ENCODE measurements around the gene DDX1. TPM values are rescaled to one million over a fixed set of nuclear protein-coding genes. Genes with fewer than 3 reads are reported as not detected.

The DDX1 gene
- total RNA-seq, 1 experiment from 2014 or later: 115 TPM

GRCh38 chr2:15648593-15649525 is 57.2 kb downstream of the DDX1 start:
- no peaks in the 10 kb centered on the region for H3K27me3 Mint-ChIP-seq (ENCODE audit: low read depth)
- H3K36me3 Mint-ChIP-seq: no peaks in the 10 kb centered on the region
- no peak overlapping the region for H3K27ac Mint-ChIP-seq
- POLR2A ChIA-PET: no interaction called here
- CTCF ChIA-PET: interaction anchor here (1.9 kb wide), 1 partner anchor 99 kb away, joined by 12 read pairs; no protein-coding TSS in a partner anchor
- no peaks in the 10 kb centered on the region for H3K9me3 Mint-ChIP-seq
- ATAC-seq (no peak), DNase-seq (ENCODE audit: low spot score) (no peak)
- peaks cover 10% of the 10 kb centered on the region for H3K4me1 Mint-ChIP-seq
- TF ChIP-seq NR1H2 (CRISPR knock-in tag; IDR thresholded peaks at IDR 0.05): no peak
- TF ChIP-seq ZNF263 (CRISPR knock-in tag; IDR thresholded peaks at IDR 0.05; ENCODE audit: low read depth): no peak
- TF ChIP-seq E2F1 (CRISPR knock-in tag; IDR thresholded peaks at IDR 0.05): no peak
- no peak for TF ChIP-seq FOXP4 (CRISPR knock-in tag; IDR thresholded peaks at IDR 0.05)
- TF ChIP-seq CREB1 (CRISPR knock-in tag; IDR thresholded peaks at IDR 0.05): no peak
- TF ChIP-seq MLX (CRISPR knock-in tag; IDR thresholded peaks at IDR 0.05): no peak
- TF ChIP-seq ZNF219 (CRISPR knock-in tag; IDR thresholded peaks at IDR 0.05; ENCODE audit: borderline replicate concordance): no peak
- TF ChIP-seq SOX15 (CRISPR knock-in tag; IDR thresholded peaks at IDR 0.05): no peak
- TF ChIP-seq ZNF232 (CRISPR knock-in tag; IDR thresholded peaks at IDR 0.05): no peak
- TF ChIP-seq NFE2L1 (CRISPR knock-in tag; IDR thresholded peaks at IDR 0.05): no peak
- no peak for TF ChIP-seq ZNF138 (CRISPR knock-in tag; conservative IDR thresholded peaks at IDR 0.05)
- TF ChIP-seq ZBTB21 (CRISPR knock-in tag; IDR thresholded peaks at IDR 0.05; ENCODE audit: borderline replicate concordance): no peak
- no peak overlapping the region for H3K4me3 Mint-ChIP-seq

- H3K27ac Mint-ChIP-seq: no peak overlapping the region
- no peaks in the 10 kb centered on the region for H3K27me3 Mint-ChIP-seq (ENCODE audit: low read depth)
- peaks cover 10% of the 10 kb centered on the region for H3K4me1 Mint-ChIP-seq
- no peak for ATAC-seq
- ChIA-PET CTCF (no interaction called here), POLR2A (no interaction called here)
- no peaks in the 10 kb centered on the region for H3K9me3 Mint-ChIP-seq
- DNase-seq (ENCODE audit: low spot score): no peak
- no peaks in the 10 kb centered on the region for H3K36me3 Mint-ChIP-seq
- TF ChIP-seq CBFB (CRISPR knock-in tag; IDR thresholded peaks at IDR 0.05; ENCODE audit: low read depth) (no peak), CDX4 (CRISPR knock-in tag; IDR thresholded peaks at IDR 0.05; ENCODE audit: borderline replicate concordance) (no peak), AR (CRISPR knock-in tag; IDR thresholded peaks at IDR 0.05) (no peak), TEAD4 (CRISPR knock-in tag; IDR thresholded peaks at IDR 0.05) (no peak), PRDM15 (CRISPR knock-in tag; IDR thresholded peaks at IDR 0.05) (no peak), ZNF512 (CRISPR knock-in tag; IDR thresholded peaks at IDR 0.05; ENCODE audit: borderline replicate concordance) (no peak)
- H3K4me3 Mint-ChIP-seq: no peak overlapping the region
Observed at GRCh38 chr2:15649561-15650255, 58.0 kb downstream of the DDX1 start.

Measured in WTC11 (cell line).